Activated gamma-delta T cell treated with anti-CD3 and anti-CD28 coated beads, Interleukin-2, amount 50 U/mL, for 16 hours (primary cell): ENCODE data around the gene COCH.
"Not testable (repeated sequence)": the region's sequence is repeated elsewhere in the genome, so short reads cannot be mapped to it uniquely, and the experiment has no call there.

Experiments
- DNase-seq: peaks from one replicate; pipeline ENCODE4 v3.0.0-alpha.2; 2020; ENCODE audit warnings: low read depth

COCH gene

GRCh38 chr14:30928462-30928861, 54.1 kb downstream of the COCH start:
- no peak for DNase-seq

- DNase-seq: not testable (repeated sequence)
Measured at GRCh38 chr14:30933937-30934336, 59.6 kb downstream of the COCH start.

DNA sequence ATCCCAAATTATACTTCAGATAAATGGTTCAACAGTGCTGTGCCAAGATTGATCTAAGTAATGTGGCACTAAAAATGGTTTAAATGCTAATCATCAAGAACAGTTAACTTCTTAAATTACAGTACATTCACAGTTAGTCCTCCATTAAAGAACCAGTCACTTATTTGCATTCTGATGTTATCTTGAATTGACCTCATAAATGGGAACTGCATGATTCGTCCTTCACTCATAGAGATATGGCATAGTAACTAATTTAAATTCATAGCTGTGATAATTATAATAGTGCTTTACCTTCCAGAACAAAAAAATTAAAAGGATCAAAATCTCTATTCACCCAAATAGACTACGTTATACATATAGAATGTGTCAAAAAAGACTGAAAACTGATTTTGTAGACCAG, 61.1 kb downstream of the COCH start:
- no peak for DNase-seq

- DNase-seq: no peak
Measured at GRCh38 chr14:30938617-30939016, 64.3 kb downstream of the COCH start.
